CD4-positive, alpha-beta T cell treated with Interleukin-4 for 4 hours (primary cell): Measurements from ENCODE around the gene HOXA7.
A peak's percentile ranks its signal among the peaks of the same experiment; 100 is the strongest.

ENCODE experiments used
- DNase-seq: peaks from one replicate; pipeline ENCODE4 v3.0.0-alpha.2; 2020

The HOXA7 gene

GRCh38 chr7:27157702-27158431, 1.4 kb upstream of the HOXA7 start:
- no peak for DNase-seq

- no peak for DNase-seq
These were observed 634 bp upstream of the HOXA7 start for GRCh38 chr7:27156916-27157701.

DNA sequence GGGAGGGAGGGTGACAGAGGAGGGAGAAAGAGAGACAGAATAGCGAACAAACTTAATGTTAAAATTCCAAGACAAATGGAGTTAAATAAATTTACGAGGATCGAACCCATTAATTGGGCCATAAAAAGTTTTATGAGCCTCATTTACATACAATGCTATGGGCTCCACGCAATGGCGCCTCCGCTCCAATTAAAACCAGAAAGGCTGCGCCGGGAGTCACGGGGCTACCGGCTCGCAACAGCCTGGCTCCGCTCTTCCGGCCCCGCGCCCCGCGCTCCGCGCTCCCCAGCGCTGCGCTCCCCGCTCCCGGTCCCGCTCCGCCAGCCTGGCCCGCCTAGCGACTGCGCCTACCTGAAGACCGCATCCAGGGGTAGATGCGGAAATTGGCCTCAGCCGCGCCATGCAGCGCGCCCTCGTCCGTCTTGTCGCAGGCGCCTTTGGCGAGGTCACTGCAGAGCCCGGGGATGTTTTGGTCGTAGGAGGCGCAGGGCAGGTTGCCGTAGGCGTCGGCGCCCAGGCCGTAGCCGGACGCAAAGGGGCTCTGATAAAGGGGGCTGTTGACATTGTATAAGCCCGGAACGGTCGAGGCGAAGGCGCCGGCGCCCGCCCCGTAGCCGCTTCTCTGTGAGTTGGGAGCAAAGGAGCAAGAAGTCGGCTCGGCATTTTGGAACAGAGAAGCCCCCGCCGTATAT, 513 bp downstream of the HOXA7 start:
- DNase-seq, result no peak

DNA sequence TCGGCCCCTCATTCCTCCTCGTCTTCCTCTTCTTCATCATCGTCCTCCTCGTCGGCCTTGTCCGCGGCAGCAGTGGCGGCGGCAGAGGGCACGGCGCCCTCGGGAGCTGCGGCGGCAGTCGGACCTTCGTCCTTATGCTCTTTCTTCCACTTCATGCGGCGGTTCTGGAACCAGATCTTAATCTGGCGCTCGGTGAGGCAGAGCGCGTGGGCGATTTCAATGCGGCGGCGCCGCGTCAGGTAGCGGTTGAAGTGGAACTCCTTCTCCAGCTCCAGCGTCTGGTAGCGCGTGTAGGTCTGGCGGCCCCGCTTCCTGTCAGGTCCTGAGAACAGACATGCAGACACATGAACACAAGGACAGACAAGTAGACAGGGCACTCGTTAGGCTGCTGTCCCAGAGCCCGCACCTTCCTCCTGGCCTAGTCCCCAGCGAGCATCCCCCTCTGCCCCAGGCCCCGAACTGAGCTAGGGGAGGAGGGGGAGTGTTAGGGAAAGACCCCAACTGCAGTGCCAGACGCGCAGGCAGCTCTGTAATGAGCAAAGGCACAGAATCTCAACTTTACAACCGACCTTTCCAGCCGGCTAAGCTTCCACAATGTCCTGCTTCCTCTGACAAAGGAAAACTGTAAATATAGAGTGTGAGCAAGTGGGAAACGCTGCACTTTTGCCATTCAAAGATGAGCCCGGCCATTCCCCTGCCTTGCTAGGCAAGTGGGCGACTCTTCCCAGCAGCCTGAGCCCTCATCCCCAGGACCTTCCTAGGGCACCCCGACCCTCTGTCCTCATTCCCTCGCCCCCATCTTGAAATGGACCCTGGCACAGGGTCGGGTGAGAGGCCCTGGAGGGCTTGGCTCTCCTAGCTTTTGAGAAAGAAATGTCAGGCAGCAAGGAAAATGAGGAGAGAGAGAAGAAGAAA, 1.3 kb downstream of the HOXA7 start:
- DNase-seq, result no peak

- no peak for DNase-seq
These were observed 2.1 kb downstream of the HOXA7 start for GRCh38 chr7:27154369-27154768.

- no peak for DNase-seq
These were observed 2.9 kb downstream of the HOXA7 start for GRCh38 chr7:27153526-27153925.

- DNase-seq, result no peak
These were observed 3.5 kb downstream of the HOXA7 start for GRCh38 chr7:27152816-27153442.

DNA sequence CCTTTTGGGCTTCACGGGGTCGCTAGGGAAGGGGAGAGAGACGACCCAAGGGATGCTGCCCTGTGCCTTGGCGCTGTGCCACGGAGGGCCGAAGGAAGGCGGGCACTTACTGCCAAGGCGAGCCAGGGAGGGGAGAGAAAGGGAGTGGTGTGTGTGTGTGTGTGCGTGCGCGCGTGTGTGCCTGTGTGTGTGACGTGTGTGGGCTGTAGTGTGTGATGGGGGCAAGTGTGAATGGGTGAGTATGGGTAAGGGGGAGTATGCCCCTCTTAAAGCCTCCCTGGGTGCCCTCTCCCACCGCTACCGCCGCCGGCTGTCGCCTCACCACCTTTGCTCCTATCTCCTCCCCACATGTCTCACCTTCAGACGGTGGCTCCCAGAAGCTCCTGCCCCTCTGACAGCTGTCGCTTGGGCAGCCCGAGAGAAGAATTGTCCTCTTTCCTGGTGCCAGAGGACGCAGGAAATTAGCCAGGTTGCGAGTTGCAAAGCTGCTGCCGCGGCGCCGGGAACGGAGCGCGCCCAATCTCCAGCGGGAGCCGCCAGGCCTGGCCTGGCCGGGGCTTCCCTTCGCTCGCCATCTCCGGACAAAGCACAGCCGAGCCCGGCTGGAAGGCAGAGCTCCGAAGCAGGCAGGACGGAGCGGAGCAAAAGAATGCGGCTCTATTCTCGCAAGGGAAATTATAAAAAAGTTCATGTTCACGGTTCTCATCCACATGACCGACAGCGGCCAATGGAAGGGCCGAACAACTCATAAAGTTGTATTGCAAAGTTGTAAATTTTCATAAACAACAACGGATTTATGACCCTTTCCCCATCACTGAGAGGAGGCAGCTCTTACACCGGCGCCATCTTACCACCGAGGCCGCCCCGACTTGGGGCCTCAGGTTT, 4.3 kb downstream of the HOXA7 start, which contains the start of gene HOXA3:
TSS of gene HOXA3 (minus strand) at position 653 of the 885 bp plus-strand sequence. CDS start 41,943 bp downstream, outside the sequence.
- no peak for DNase-seq

DNA sequence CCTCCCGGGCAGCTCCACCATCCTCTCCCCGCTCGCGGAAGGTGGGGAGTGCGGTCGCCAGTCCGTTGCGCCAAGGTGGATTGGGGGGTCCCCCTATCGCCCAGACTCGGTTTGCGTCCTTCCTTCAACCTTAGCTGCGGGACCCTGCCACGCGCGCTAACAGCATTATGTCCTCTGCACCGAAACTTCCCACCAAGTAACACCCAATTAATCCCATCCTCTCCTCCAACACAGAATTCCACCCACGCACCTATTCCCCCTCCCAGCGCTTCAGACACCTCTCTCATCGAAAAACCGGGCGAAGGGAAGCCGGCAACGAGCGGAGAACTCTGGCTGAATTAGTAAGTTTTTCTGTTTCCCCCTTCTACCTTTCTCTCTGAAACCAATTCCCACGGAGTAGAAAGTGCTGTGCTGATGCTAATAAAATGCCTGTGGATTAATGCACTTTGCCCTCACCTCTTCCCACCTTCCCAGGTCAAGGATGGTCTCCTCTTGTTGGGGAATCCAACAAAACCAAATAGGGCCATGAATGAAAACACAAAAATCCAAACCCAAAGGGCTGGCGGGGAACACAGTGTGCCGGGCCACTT, 5.0 kb downstream of the HOXA7 start:
- DNase-seq, result no peak

DNA sequence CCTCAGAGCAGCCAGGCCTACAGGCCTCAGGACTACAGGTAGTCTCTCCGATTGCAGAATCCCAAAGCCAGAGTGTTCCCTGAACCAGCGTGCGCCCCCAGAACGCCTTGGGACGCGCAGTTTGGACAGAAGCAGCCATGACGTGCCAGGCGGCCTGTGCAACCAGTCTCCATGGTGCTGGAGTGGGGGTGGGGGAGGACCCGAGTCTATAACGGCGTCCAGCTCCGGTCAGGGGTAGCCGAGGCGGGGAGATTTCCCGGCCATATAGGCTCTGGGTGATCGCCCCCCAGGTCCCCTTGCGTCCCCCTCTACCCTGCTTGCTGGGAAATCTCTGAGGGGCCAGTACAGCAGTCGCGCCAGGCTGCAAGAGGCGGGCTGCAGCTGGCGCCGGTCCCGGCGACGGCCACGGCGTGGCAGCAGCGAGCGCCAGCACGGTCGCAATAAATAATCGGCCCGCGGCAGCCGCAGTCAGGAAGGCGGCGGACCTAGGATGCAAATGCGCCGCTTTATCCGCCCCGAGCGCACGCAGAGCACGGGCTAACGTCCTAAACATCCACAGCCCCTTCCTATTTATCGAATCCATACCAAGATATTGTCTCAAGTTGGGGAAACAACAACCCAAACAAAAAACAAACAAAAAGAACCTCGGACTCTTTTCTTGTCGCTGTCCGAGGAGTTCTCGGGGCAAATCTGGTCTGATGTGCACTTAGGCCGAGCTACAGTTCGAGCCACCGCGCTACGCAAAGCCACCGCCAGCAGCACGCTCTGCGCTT, 5.7 kb downstream of the HOXA7 start:
- peak; percentile 50 for DNase-seq

DNA sequence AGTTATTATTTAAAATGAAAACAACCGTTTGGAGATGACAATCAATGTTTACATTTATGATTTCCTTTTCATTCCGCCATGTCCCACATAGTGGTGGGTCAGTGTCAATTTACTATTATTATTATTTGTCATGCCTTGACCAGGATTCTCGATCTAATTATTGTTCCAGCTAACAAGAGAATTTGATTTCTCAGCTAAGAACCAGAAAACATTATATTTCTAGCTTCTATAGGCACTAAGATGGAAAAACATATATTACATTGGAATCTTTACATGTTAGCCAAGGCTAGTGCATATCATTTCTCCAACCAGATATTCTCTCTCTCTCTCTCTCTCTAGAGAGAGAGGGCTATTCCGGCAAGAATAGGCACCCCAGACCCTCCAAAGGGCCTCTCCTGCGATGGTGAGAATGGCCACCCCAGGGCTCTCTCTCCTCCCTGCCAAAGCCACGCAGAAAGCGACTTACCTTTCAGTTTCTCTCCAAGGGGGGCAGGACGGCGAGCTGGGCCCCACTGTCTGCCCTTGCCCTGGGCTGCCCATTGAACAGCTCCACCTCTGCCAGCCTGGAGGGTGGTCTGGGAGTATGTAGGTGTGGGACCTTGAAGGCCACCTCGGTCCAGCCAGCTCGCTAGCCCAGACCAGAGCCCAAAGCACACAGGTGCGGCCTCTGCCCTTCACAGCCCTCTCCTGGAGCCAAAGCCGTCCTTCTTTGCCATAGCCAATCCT, 6.5 kb downstream of the HOXA7 start:
- DNase-seq, result no peak

GRCh38 chr7:27148756-27149641, 7.5 kb downstream of the HOXA7 start:
- no peak for DNase-seq

- DNase-seq, result no peak
These were observed 8.3 kb downstream of the HOXA7 start for GRCh38 chr7:27148031-27148755.

DNA sequence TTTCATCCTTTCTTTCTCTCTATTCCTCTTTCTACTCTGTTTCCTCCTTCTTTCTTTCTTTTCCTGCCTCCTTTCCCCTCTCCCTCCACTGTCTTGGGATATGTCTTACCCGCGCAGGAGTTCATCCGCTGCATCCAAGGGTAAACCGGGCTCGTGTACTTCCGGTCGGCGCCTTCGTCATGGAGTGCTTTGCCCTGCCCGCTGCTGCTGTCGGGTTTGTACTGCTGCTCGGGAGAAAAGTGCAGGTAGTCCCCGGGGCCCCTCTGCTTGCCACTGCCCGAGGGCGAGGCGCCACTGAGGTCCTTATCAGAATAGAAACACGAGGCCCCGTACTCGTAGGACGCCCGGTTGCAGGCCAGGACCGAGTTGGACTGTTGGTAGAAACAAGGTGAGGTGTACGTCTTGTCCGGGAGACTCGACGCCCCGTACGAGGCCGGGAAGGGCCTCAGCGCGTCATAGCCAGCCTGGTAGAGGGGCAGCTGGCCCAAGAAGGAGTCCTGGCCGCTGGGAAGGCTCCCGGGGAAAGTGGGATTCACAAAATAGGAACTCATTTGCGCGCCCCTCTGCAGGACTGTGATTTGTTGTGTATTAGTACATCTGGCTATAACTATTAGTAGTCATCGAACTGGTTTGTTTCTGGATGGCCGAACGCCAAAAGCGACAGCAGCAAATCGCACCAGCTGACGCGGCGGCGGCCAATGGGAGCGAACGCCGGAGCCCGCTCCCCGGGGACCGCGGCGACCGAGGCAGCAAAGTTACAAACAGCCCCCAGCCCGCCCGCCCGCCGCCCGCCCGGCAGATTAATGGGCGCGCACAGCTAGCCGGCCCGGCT, 9.1 kb downstream of the HOXA7 start, which contains the start of gene HOXA6:
TSS of gene HOXA6 (minus strand) at position 576 of the 832 bp plus-strand sequence. CDS start at position 551, 25 bp downstream.
- DNase-seq, result no peak

- no peak for DNase-seq
These were observed 9.8 kb downstream of the HOXA7 start for GRCh38 chr7:27146491-27147198.
